Measurements from ENCODE around the gene SHROOM3.

DNA sequence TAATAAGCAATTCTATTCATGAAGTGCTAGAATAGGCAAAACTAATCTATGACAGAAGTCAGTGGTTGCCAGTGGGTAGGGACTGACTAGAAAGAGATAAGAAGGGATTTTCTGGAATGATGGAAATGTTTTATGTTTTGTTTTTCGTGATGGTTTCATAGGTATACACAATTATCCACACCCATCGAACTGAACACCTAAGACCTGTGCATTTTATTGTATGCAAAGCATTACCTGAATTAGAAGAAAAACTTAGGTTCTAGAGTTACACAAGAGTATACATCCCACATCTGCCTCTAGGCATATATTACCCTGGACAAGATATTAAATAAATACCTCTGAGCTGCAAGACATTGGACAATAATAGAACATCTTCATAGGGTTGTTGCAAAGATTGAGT is 257.7 kb downstream of the SHROOM3 start:
- TF ChIP-seq, protein P1, sequence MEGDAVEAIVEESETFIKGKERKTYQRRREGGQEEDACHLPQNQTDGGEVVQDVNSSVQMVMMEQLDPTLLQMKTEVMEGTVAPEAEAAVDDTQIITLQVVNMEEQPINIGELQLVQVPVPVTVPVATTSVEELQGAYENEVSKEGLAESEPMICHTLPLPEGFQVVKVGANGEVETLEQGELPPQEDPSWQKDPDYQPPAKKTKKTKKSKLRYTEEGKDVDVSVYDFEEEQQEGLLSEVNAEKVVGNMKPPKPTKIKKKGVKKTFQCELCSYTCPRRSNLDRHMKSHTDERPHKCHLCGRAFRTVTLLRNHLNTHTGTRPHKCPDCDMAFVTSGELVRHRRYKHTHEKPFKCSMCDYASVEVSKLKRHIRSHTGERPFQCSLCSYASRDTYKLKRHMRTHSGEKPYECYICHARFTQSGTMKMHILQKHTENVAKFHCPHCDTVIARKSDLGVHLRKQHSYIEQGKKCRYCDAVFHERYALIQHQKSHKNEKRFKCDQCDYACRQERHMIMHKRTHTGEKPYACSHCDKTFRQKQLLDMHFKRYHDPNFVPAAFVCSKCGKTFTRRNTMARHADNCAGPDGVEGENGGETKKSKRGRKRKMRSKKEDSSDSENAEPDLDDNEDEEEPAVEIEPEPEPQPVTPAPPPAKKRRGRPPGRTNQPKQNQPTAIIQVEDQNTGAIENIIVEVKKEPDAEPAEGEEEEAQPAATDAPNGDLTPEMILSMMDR (IDR thresholded peaks at IDR 0.05): no peak
- TF ChIP-seq POLR2A (IDR thresholded peaks at IDR 0.05) (no peak), POLR2AphosphoS5 (IDR thresholded peaks at IDR 0.05) (no peak), EP300 (IDR thresholded peaks at IDR 0.05) (no peak)
